HG03460 (cell line): ENCODE data around the gene FBXO33.
A peak's percentile ranks its signal among the peaks of the same experiment; 100 is the strongest.

Source experiments
- ATAC-seq: cut with Tn5 transposase; IDR thresholded peaks from one replicate; pipeline ENCODE4 v1.9.1; 2021; ENCODE audit not compliant: unreplicated experiment

Gene FBXO33

DNA sequence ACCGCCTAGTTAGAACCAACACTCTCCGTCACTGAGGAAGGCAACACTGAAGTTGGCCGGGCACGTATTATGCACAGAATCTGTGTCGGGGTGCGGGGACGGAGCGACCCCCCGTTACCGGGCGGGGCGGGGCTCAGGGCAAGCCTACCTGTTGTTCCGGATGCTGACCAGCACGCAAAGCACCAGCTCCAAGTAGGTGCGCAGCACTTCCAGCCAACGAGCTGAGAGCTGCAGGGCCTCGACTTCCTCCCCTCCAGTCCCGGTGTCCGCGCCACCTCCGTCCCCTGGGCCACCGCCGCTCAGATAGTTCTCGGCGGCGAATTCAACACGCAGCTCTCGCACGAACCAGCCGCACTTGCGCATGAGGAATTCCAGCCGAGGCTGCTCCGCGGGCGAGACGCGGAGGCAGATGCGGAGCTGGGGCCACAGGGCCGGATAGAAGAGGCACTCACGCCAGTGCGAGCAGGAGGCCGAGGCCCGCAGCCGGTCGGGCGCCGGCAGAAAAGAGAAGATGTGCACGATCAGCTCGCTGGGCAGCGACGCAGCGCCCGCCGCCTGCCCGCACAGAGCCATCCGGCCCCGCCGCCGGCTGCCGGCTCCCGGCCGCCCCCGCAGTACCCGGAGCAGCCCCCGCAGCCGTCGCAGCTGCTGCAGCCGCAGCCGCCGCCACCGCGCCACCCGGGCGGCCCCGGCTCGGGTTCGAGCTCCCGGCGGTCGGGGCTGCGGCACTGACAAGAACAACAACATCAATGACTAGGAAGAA lies 636 bp downstream of the FBXO33 start:
- peak; percentile 15 for ATAC-seq

DNA sequence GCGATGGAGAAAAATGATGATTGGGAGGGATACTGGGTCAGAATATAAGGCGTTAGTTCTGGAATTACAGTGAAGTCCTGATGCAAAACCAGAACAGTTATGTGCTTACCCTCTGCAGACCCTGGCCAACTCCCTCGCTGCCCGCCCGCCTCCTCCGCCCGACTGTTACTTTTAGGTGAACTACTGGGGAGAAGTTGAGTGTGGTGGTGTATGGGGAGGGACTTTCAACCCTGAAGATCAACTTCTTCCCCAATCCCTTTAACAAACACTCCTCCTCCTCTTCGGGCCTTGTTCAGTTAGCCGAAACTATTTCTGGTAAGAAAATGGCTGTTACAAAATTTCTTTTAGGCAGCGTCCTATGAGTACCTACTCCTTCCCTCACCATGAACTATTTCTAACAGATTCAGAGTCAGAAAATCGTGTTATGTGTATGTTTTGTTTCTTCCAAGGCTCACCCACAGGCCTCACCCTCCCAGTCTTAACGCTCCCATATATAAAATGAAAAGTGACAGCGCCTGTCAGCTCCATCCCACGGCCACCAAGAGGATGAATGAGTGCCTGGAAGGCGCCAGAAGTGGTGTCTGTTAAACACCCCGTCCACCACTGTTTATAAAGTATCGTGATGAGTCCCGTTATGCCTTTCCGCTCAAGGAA lies 1.3 kb downstream of the FBXO33 start:
- ATAC-seq: peak; percentile 0

DNA sequence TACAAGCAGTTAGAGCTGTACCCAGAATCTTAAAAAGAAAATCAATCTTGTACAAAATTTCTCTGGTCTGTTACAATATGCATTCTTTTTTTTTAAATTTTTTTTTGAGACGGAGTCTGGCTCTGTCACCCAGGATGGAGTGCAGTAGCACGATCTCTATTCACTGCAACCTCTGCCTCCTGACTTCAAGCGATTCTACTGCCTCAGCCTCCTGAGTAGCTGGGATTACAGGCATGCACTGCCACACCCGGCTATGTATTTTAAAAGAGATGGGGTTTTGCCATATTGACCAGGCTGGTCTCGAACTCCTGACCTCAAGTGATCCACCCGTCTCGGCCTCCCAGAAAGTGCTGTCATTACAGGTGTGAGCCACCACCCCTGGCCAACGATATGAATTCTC lies 4.1 kb downstream of the FBXO33 start:
- no peak for ATAC-seq

DNA sequence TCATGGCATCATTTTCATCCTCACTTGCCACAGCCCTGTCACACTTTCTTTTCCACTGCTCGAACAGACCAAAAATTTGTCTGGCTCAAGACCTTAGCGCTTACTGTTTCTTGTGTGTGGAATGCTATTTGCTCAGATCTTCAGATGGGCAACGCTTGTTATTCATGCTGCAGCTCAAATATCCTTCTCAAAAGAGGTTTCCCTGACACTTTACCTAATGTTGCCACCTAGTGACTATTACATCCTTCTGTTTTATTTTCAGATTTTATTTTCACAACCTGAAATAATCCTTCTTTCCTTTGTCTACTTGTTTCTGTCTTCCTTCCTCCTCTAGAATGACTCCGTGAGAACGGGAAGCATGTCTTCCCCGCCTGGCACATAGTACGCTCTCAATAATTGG lies 5.6 kb downstream of the FBXO33 start:
- ATAC-seq: no peak

DNA sequence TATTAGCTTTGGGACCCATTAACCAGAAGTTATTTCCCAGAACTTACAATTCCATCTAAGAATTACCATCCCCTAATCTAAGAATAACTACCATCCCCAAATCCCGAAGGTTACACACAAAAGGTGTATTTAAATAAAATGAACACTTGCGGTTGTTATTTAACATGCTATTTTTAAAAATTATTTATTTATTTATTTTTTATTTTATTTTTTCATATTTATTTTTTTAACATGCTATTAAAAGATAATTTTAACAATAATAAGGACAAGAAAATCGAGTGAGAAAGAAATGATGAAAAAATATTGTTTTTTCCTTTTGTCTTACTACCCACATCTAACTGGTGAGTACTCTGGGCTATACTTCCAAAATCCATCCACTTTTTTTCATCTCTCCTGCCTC lies 6.3 kb downstream of the FBXO33 start:
- no peak for ATAC-seq

DNA sequence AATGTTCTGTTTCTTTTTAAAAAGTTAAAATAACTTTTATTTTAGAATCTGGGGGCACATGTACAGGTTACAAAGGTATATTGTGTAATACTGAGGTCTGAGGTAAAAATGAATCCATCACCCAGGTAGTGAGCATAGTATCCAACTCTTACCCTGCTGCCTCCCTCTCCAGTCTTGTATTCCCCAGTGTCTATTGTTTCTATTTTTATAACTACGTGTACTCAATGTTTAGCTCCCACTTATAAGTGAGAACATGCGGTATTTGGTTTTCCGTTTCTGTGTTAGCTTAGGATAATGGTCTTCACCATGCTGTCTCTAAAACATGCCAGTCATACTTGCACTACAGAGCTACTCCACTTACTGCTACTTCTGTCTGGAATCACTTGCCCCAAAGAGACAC lies 8.4 kb downstream of the FBXO33 start:
- ATAC-seq: no peak

DNA sequence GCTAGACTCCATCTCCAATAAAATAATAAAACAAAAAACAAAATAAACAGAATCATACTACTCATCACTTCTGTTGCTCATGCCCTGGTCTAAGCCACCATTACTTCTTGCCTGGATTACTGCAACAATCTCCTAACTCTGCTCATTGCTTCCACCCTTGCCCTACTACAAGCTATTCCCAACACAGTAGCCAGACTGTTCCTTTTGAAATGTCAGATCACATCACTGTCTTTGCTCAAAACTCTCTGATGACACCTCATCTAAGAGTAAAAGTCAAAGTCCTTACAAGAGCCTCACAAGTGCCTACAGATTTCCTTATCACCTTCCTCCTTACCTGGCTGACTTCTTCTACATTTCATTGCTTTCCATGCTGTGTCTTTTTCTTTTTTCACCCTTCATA lies 10.0 kb downstream of the FBXO33 start:
- ATAC-seq: no peak

DNA sequence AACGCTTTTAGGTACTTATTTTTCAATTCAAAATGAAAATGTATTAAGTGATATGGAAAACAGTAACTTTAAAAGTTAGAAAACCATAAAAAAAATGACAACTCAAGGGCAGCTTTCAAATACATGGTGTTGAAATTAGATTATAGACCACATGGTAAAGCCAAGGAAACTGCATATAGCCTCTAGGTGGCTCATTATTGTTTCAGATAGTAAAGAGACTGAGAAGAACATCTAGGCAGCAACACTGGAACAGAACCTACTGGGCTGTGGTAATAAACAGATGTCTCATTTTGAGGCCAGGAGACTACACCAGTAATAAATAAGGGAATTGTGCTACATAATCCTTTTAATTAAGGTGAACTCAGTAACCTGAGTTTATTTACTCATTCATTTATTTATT lies 13.0 kb downstream of the FBXO33 start:
- ATAC-seq: no peak

DNA sequence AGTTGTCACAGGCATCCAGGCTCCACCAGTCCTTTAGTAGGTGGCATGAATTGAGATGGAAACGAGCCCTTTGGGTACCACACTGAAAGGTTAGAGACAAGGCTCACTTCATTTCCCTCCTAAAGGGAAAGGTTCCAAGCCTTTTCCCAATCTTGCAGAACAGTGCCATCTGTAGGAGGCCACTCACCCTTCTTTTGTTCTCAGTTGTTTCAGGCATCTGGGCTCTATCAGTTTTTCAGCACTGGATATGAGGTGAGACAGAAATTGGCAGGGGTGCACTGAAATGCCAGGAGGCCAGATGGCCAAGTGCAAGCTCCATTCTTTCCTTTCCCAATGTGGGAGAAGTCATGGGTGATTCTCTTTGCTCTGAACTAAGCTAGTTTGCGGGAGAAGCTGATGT lies 15.2 kb downstream of the FBXO33 start:
- no peak for ATAC-seq

DNA sequence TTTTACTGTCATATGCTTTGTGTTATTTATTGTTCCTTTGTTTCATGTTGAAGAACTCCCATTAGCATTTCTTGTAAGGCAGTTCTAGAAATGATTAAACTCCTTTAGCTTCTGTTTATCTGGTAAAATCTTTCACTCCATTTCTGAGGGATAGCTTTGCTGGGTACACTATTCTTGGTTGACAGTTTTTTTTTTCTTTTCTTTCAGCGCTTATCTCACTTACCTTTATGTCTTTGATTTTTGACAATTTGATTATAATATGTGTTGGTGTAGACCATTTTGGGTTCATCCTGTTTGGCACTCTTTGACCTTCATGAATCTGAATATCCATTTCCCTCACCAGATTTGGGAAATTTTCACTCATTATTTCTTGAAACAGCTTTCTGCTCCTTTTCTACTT lies 16.2 kb downstream of the FBXO33 start:
- ATAC-seq: no peak

DNA sequence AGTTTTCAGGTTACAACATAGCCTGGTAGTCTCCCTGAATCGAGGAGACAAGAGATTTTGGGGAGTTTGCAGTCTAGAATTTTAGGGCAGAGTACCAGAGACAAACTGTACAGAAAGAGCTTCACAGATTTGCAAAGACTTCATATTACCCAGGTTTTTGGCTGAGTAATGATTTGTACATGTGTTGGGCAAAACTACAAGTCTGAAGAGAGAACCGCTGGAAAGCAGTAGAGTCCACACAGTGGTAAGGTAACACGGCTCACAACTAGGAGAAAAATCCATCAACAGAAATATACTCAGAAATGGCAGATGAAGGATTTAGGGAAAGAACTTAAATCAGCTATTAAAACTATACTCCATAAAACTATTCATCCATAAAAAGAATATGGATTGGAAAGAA lies 25.7 kb downstream of the FBXO33 start:
- ATAC-seq: no peak

DNA sequence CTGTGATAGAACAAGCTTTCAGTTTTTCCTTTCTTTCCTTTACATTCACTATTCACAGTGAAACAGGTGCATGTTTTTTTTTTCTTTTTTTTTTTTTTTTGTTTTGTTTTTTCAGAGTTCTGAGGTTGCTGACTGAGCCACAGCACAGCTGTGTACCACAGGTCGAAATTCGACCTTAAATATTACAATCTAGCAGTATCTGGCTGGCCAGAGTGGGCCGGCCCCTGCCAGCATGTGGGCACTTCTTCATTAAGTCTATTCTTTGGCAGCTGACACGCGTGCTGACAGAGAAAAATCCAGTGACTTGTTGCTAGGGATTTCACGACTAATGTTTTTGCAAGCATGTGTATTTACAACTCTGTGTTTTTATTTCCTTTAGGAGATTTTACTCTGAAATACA lies 33.9 kb downstream of the FBXO33 start:
- no peak for ATAC-seq

DNA sequence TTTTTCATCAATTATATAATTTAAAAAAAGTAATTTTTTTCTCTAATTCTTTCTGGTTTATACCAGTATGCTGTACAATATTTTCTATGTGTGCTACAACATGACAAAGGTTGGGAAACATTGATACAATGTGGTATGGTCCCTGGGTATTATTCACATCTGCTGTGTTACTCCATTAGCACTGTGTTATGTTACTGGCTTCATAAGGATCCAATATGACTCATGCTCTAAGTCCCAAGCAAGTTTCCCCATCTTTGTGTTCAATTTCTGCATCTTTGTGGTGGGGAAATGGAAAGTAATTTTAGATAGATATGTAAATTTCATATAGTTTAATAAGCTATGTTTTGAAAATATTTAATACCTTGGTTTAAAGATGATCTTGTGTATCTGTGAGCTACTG lies 35.8 kb downstream of the FBXO33 start:
- ATAC-seq: no peak

DNA sequence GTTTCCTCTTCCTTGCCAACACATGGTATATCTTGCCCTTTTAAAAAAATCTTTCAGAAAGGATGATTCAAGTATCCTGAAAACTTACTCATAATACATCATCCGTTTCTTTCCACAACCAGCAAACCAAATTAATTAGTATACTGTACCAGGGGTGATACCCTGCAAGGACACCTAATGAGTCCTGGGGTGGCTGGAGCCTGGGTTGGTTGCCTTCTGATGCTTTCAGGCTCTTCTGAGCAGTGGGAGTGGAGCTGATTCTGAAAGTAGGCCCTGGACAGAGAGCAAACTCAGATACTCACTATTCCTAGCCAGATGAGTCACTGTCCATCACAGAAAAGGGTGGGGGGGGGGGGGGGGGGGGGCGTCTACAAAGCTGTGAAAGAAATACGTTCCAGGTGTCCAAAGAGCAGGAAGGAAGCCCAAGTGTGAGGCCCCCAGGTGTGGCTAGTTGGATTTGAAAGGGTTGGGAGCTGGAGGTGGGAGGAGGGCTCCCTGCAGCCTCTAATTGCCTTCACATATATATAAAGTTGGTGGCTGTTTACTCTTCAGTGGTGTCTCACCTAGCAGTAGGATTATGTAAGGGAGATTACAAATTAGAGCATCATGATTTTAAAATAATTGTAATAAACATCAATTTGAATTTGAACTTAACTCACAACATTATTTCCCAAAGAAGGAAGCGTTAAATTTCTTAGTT lies 36.5 kb downstream of the FBXO33 start:
- no peak for ATAC-seq

DNA sequence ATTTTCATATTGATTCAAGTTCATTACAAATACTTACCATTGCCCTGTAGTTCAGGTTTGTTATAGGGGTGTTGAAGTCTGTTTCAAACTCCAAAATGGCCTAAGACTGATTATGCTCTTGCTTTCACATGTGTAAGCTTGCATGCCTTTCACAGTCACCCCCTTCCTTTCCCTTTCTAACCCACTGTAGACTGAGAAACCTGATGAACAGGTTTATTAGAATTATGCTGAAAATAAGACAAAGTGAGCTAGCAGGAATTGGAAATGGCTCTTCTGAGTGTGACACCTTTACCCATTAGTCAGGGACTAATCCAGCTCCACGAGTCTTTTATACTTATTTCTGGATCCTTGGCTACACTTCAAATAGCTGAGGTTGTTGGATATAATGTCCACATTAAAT lies 38.9 kb downstream of the FBXO33 start:
- no peak for ATAC-seq

DNA sequence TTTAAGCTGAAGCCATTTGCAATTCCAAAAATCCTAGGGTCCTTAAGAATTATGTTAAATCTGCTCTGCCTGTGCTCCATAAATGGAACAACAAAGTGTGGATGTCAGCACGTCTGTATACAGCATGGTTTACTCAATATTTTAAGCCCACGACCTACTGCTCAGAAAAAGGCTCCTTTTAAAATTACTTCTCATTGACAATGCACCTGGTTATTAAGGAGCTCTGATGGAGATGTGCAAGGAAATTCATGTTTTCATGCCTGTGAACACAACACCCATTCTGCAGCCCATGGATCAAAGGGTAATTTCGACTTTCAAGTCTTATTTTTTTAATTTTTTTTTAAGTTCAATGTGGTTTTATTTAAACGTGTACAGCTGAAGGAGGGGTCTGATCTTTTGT lies 48.1 kb downstream of the FBXO33 start:
- ATAC-seq: no peak

DNA sequence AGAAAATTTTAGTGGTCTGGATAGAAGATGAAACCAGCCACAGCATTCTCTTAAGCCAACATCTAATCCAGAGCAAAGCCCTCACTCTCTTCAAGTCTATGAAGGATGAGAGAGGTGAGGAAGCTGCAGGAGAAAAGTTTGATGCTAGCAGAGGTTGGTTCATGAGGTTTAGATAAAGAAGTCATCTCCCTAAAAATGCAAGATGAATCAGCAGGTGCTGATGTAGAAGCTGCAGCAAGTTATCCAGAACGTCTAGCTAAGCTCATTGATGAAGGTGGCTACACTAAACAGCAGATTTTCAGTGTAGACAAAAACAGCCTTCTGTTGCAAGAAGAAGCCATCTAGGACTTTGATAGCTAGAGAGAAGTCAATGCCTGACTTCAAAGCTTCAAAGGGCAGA lies 48.5 kb downstream of the FBXO33 start:
- no peak for ATAC-seq

DNA sequence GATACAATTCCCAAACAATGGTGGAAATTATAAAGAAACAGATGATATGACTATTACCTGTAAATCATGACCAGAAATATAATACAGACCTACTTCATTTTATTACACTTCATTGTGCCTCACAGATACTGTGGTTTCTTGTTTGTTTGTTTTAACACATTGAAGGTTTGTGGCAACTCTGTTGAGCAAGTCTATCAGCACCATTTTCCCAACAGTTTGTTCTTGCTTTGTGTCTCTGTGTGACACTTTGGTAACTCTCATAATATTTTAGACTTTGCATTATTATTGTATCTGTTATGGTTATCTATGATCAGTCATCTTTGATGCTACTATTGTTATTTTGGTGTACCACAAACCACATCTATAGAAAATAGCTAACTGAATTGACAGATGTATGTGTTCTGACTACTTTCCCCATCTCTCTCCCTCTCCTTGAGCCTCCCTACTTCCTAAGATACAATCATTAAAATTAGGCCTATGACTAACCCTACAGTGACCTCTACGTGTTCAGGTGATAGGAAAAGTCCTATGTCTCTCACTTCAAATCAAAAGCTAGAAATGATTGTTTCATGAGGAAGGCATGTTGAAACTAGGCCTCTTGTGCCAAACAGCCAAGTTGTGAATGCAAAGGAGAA lies 49.1 kb downstream of the FBXO33 start:
- no peak for ATAC-seq

DNA sequence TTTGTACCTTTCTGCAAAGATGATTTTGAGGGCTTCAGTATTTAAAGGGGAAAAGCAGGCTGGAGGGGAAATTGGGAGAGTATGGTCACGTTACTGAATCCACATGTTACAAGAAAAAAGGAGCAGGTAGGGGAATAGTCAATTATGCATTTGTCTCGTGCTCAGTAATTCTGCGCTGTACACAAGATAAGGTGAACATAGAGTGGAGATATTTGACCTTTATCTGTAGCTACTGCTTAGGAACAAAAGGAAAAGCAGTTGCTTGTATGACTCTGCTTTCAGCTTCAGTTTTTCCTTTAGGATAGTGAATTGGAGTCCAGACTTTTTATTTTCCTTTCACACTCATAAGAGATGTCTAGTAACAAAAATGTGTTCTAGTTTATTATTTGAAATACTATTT lies 49.8 kb downstream of the FBXO33 start:
- no peak for ATAC-seq

DNA sequence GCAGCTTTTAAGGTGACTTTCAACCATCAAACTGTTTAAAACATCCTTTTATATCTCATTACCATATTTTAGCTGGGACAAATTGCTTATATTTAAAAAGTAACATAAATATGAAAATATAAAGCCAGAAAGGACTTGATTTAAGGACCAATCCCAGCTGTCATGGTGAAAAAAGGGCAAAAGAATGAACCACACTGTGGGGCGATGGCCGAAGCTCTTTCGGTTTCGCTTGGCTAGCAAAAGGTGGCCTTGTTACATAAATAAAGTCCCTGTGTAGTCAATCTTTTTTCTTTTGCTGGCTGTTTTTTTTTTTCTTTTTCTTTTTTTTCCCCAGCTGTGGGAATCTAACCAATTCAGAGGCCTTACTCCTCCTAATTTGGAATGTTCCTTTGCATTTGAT lies 50.9 kb downstream of the FBXO33 start:
- no peak for ATAC-seq

DNA sequence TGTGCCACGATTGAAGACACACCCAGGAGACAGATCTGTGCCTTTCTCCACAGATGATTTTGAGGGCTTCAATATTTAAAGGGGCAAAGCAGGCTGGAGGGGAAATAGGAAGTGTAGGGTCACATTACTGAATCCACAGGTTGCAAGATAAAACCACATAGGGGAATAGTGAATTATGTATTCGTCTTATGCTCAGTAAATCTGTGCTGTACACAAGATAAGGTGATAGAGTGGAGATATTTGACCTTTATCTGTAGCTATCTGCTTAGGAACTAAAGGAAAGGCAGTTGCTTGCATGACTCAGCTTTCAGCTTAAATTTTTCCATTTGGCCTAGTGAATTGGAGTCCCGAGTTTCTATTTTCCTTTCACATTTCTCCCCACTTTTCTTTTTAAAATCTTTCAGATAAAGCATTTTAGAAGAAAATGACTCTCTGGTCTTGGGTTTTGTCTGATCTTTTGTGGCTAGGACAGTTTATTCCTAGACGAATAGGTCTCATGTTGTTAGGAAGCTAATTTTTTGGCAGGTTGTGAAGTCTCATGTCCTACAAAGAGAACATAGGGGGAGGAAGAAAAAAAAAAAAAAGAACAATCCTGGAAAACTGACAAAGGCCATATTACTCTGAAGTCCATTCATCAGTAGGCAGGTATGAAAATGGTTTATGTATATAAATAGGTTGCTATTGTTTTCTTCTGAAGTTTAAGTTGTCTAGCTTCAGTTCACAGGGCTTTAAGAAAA lies 55.4 kb downstream of the FBXO33 start:
- ATAC-seq: no peak
